Mucosa of rectum (tissue), 2 donors: ENCODE results near the gene STK17A.
A peak's percentile ranks its signal among the peaks of the same experiment; 100 is the strongest.

Experiments
- H3K27ac ChIP-seq, 2 donors: one replicate each; pipeline ENCODE4 v1.7.0; 2013; ENCODE audit warnings: inconsistent platforms in 2 of 2, low read depth in 2 of 2, low read length in 2 of 2
- H3K27me3 ChIP-seq, 2 donors: one replicate each; pipeline ENCODE4 v1.7.0; 2013; ENCODE audit warnings: low read length in 2 of 2; ENCODE audit not compliant: control insufficient read depth in 2 of 2, insufficient read depth in 2 of 2
- H3K36me3 ChIP-seq, 2 donors: one replicate each; pipeline ENCODE4 v1.7.0; 2013; ENCODE audit warnings: low read length in 2 of 2; ENCODE audit not compliant: control insufficient read depth in 2 of 2, insufficient read depth in 2 of 2
- H3K4me1 ChIP-seq, 2 donors: one replicate each; pipeline ENCODE4 v1.7.0; 2013; ENCODE audit warnings: low read length in 2 of 2, mild to moderate bottlenecking in 1 of 2; ENCODE audit not compliant: control insufficient read depth in 2 of 2, insufficient read depth in 2 of 2
- H3K4me3 ChIP-seq, 2 donors: one replicate each; pipeline ENCODE4 v1.7.0; 2013; ENCODE audit warnings: low read length in 2 of 2
- H3K9ac ChIP-seq, 2 donors: one replicate each; pipeline ENCODE4 v1.7.0; 2013; ENCODE audit warnings: low read length in 2 of 2, low read depth in 1 of 2, mild to moderate bottlenecking in 1 of 2
- H3K9me3 ChIP-seq, 2 donors: one replicate each; pipeline ENCODE4 v1.7.0; 2013; ENCODE audit warnings: low read length in 2 of 2; ENCODE audit not compliant: control insufficient read depth in 2 of 2
- donor health status: healthy.
- donor health status: Normal muscosa, but diverticular disease.

Gene STK17A

GRCh38 chr7:43629857-43630256 is 46.9 kb downstream of the STK17A start:
- H3K27ac ChIP-seq = no peak overlapping the region
- no peaks in the 10 kb centered on the region for H3K27me3 ChIP-seq
- H3K9ac ChIP-seq = no peak overlapping the region
- no peak overlapping the region for H3K4me3 ChIP-seq
- peaks cover 0 to 2% of the 10 kb centered on the region in 2 donors for H3K4me1 ChIP-seq
- H3K9me3 ChIP-seq = no peaks in the 10 kb centered on the region
- peaks cover 12 to 24% of the 10 kb centered on the region in 2 donors for H3K36me3 ChIP-seq

GRCh38 chr7:43630482-43630881 is 47.6 kb downstream of the STK17A start:
- Histone ChIP-seq H3K4me3 (no peak overlapping the region), H3K27ac (no peak overlapping the region), H3K36me3 (peaks cover 16 to 21% of the 10 kb centered on the region in 2 donors)

GRCh38 chr7:43631559-43631958 is 48.7 kb downstream of the STK17A start:
- H3K9ac ChIP-seq = no peak overlapping the region
- H3K4me1 ChIP-seq = no peaks in the 10 kb centered on the region
- H3K9me3 ChIP-seq = no peaks in the 10 kb centered on the region
- no peaks in the 10 kb centered on the region for H3K27me3 ChIP-seq
- H3K36me3 ChIP-seq = peaks cover 13 to 20% of the 10 kb centered on the region in 2 donors
- no peak overlapping the region for H3K27ac ChIP-seq
- H3K4me3 ChIP-seq = no peak overlapping the region

More at GRCh38 chr7:43630482-43630881, 47.6 kb downstream of the STK17A start:
- H3K4me1 ChIP-seq = peaks cover 0 to 1% of the 10 kb centered on the region in 2 donors
- H3K9ac ChIP-seq = no peak overlapping the region
- H3K9me3 ChIP-seq = no peaks in the 10 kb centered on the region
- H3K27me3 ChIP-seq = no peaks in the 10 kb centered on the region

GRCh38 chr7:43632746-43633145 is 49.8 kb downstream of the STK17A start:
- Histone ChIP-seq H3K27me3 (no peaks in the 10 kb centered on the region), H3K4me1 (no peaks in the 10 kb centered on the region), H3K9me3 (no peaks in the 10 kb centered on the region), H3K27ac (no peak overlapping the region), H3K36me3 (peaks cover 11 to 23% of the 10 kb centered on the region in 2 donors), H3K9ac (no peak overlapping the region), H3K4me3 (no peak overlapping the region)

- Histone ChIP-seq H3K4me1 (peaks cover 0 to 2% of the 10 kb centered on the region in 2 donors), H3K27me3 (no peaks in the 10 kb centered on the region), H3K9ac (no peak overlapping the region), H3K9me3 (no peaks in the 10 kb centered on the region), H3K36me3 (peaks cover 10 to 25% of the 10 kb centered on the region in 2 donors), H3K4me3 (no peak overlapping the region), H3K27ac (no peak overlapping the region)
Observed at GRCh38 chr7:43634384-43634783, 51.5 kb downstream of the STK17A start.

- Histone ChIP-seq H3K4me1 (peaks cover 6 to 14% of the 10 kb centered on the region in 2 donors), H3K27me3 (no peaks in the 10 kb centered on the region), H3K9ac (no peak overlapping the region), H3K4me3 (no peak overlapping the region), H3K9me3 (no peaks in the 10 kb centered on the region), H3K27ac (no peak overlapping the region), H3K36me3 (peaks cover 10 to 26% of the 10 kb centered on the region in 2 donors)
Observed at GRCh38 chr7:43636093-43636492, 53.2 kb downstream of the STK17A start.

GRCh38 chr7:43637114-43637806 is 54.4 kb downstream of the STK17A start:
- H3K9me3 ChIP-seq = no peaks in the 10 kb centered on the region
- H3K9ac ChIP-seq = no peak overlapping the region
- no peaks in the 10 kb centered on the region for H3K27me3 ChIP-seq
- peaks cover 6 to 14% of the 10 kb centered on the region in 2 donors for H3K4me1 ChIP-seq
- peaks cover 10 to 29% of the 10 kb centered on the region in 2 donors for H3K36me3 ChIP-seq
- H3K4me3 ChIP-seq = no peak overlapping the region
- H3K27ac ChIP-seq = peak overlapping the region; percentile 6 to 34

- Histone ChIP-seq H3K4me3 (no peak overlapping the region), H3K4me1 (peaks cover 6 to 14% of the 10 kb centered on the region in 2 donors), H3K9ac (no peak overlapping the region), H3K36me3 (peaks cover 3 to 29% of the 10 kb centered on the region in 2 donors), H3K27me3 (no peaks in the 10 kb centered on the region), H3K9me3 (no peaks in the 10 kb centered on the region), H3K27ac (peak overlapping the region; percentile 49 to 56)
Observed at GRCh38 chr7:43639858-43640491, 57.1 kb downstream of the STK17A start.

- Histone ChIP-seq H3K36me3 (peaks cover 3 to 22% of the 10 kb centered on the region in 2 donors), H3K4me1 (peaks cover 6 to 14% of the 10 kb centered on the region in 2 donors), H3K27ac (peak overlapping the region; percentile 49 to 56), H3K9ac (no peak overlapping the region), H3K27me3 (no peaks in the 10 kb centered on the region), H3K4me3 (no peak overlapping the region), H3K9me3 (no peaks in the 10 kb centered on the region)
Observed at GRCh38 chr7:43640679-43641078, 57.8 kb downstream of the STK17A start.

- Histone ChIP-seq H3K27me3 (no peaks in the 10 kb centered on the region), H3K9me3 (no peaks in the 10 kb centered on the region), H3K4me1 (peaks cover 24 to 34% of the 10 kb centered on the region in 2 donors), H3K36me3 (peaks cover 0 to 11% of the 10 kb centered on the region in 2 donors), H3K9ac (no peak overlapping the region), H3K4me3 (no peak overlapping the region), H3K27ac (no peak overlapping the region)
Observed at GRCh38 chr7:43642897-43643630, 60.2 kb downstream of the STK17A start.
